ENCODE measurements around the gene ORAI2.
"Not testable (repeated sequence)": the region's sequence is repeated elsewhere in the genome, so short reads cannot be mapped to it uniquely, and the experiment has no call there.

The ORAI2 gene

DNA sequence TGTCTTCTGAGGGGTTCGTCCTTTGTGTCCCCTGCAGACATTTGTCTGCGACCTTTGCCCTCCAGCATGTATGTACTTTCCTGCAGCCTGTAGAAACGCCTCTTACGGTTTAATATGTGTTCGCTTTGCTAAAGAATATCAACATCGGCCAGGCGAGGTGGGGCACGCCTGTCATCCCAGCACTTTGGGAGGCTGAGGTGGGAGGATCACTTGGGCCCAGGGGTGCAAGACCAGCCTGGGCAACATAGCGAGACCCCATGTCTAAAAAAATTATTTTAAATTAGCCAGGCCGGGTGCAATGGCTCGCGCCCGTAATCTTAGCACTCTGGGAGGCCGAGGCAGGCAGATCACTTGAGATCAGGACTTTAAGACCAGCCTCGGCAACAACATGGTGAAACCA, 15.8 kb downstream of the ORAI2 start:
- no peak for DNase-seq

DNA sequence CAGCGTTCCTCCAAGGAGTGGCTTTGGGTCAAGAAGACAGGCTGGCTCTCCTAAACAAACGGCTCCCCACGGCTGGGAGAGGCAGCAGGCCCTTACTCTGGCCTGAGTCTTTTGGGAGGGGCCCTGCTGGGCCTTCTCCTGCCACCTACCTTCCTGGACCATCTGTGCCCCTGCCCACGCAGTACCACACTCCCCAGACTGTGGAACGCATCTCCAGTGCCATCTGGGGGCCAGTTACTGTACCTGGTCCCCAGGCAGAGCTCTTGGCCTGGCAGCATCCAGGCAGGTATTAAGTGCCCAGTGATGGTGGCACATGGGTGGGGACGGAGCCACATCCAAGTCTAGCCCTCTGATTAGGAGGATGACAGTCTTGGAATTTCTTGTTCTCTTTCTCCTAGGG, 16.9 kb downstream of the ORAI2 start:
- peak; percentile 60 for DNase-seq

DNA sequence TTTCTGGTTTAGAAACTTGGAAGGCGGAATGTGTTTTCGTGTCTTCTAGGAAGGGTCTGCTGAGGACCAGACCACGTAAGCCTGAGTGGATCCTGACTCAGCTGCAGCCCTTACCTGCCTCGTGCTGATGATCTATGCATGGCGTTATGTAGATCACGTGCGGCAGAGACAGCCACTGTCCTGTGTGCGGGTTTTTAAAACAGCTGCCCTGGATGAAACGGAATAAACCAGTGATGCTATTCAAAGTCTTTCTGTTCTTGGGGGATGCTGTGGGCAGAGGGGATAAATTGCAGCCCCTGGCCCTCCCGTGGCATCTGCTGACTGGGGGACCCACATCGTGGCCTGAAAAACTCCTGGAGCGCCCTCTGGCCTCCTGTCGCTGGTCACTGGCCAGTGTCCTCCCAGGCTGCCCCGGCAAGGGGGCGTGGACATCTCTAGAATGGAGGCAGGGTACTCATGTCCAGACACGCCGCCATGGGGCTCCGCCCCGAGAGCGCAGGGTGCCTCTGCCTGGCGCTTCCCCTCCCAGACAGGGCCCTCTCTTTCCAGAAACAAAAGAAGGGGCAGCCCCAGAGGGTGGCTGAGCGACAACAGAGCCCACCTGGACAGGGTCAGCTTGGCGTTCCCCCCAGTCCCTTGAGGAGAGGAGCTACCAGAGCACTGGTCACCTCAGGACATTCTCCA, 18.1 kb downstream of the ORAI2 start:
- no peak for DNase-seq

DNA sequence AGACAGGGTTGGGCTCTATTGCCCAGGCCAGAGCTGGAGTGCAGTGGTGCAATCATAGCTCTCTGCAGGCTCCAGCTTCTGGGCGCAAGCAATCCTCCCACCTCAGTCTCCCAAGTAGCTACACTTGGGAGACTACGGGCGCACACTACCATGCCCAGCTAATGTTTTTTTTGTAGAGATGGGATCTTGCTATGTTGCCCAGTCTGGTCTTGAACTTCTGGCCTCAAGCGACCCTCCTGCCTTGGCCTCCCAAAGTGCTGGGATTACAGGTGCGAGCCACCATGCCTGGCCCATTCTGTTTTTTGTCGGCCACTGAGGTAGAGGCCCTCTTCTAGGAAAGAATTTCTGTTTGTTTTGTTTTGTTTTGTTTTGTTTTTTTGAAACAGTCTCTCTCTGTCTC, 19.1 kb downstream of the ORAI2 start:
- no peak for DNase-seq

DNA sequence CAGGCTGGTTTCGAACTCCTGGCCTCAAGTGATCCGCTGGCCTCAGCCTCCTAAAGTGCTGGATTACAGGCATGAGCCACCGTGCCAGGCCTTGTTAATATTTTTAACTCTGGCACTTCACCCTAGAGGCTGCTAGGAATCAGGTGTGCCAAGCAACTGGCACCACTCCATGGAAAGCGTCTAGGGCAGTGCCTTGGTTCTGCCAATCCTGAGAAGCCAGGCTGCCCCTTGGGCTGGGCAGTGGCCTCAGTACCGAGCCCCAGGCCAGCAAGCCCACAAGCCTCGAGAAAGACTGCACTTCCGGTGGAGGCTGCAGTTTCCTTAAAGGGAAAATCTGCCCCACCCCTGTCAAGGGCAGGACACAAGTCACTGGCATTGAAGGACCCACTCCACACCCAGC, 19.9 kb downstream of the ORAI2 start:
- DNase-seq, result no peak

DNA sequence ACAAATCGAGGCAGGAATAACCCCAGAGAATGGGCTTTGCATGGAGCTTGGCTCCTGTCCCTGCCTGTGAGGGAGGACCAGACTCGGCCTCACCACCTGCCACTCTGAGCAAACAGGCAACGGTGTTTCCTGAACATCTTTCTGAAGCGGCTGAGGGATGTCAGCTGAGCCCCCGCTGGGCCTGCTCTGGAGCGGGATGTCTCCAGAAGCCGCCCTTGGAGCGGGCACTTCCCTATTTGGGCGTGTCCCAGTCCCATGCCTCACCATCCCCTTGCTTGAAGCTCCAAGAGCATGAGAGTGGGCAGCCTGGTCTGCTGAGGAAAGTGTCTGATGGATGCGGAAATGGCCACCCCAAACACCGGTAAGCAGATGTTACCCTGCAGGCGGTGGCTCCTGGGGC, 21.1 kb downstream of the ORAI2 start:
- no peak for DNase-seq

DNA sequence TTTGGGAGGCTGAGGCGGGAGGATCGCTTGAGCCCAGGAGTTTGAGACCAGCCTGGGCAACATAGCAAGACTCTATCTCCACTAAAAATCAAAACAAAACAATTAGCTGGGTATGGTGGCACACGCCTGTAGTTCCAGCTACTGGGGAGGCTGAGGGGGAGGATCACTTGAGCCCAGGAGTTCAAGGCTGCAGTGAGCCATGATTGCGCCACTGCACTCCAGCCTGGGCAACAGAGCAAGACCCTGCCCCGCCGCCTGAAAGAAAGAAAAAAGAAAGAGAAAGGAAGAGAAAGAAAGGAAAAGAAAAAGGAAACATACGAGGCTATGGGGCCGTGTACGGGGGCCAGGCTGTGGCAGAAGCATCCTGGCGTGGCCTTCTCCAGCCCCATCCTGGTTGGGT, 21.6 kb downstream of the ORAI2 start:
- not testable (repeated sequence) for DNase-seq

DNA sequence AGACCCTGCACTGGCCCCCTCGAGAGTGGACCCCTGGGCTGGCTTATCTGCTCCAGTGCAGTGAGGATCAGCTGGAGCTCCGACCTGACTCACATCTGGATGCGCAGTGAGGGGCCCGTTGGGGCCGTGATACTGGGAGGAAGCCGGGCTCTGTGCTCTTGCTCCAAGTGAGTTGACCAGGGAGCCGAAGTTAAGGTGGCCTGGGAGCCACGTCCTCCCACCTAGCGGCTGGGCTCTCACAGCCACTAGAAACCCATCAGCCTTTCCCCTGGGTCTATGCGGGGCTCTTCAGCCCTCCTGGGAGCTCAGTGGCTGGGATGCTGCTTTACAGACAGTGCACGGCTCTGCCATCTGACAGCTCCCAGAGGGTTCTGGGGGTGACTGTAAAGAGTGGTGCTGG, 22.2 kb downstream of the ORAI2 start:
- no peak for DNase-seq

DNA sequence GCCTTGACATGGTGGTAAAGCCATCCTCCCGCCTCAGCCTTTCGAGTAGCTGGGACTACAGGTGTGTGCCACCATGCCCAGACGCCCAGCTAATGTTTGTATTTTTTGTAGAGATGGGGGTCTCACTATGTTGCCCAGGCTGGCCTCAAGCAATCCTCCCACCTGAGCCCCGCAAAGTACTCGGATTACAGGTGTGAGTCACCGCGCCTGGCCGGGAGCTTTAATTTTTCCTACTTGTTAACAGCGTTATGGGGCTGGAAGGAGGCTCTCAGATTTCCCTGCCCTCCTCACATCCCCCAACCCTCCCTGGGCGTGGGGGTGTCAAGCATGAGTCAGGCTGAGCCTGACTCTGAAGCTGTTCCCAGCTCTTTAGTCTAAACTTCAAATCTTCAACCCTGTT, 23.0 kb downstream of the ORAI2 start:
- no peak for DNase-seq

DNA sequence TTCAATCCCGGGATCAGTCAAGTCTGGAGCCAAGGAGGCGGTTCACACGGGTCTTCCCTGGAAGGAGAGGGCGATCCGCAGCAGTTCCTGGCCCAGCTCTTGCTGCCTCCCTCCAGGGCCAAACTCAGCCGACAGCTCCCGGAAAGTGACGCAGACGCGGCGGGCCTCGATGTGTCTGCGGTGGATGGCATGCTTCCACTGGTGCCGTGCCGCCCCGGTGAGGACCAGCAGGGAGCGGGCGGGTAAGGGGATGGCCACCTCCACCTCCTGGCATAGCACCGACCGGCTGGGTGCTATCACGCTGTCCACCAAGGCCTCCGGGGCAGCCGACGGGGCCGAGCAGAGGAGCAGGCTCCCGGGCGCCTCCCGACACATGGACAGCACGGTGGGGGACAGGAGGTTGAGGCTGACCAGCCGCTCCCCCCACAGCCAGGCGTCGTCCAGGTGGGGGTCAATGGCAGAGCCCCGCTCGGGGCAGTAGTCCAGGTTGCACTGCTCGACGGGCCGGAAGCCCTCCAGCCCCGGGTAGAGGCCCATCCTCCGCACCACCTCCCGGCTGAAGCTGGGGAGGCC, 24.1 kb downstream of the ORAI2 start:
- no peak for DNase-seq

DNA sequence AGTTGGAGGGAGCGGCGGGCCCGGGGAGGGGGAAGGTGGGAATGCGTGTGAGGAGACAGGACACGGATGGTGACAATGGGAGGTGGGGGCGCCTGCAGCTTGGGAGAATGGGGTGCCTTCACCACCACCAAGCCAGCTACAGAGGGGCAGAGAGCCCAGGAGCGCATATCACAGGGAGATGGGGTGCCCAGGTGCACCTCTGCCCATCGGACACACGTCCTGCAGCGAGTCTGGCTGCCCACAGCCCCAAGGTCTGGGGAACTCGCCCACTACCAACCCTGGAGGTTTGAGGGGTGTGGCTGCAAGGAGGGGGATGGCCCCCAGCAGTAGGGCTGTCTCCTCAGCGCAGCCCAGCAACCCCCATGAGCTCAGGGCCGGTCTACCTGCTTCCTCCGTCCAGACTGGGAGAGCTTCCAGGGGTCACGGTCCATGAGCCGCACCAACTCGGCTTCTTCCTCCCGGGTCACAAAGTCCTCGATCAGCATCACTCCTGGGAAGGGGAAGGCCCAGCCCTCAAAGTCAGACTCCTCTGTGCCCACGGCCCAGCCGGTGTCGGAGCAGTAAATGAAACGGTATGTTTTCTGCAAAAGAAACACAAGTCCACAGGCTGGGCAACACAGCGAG, 26.0 kb downstream of the ORAI2 start:
- no peak for DNase-seq

DNA sequence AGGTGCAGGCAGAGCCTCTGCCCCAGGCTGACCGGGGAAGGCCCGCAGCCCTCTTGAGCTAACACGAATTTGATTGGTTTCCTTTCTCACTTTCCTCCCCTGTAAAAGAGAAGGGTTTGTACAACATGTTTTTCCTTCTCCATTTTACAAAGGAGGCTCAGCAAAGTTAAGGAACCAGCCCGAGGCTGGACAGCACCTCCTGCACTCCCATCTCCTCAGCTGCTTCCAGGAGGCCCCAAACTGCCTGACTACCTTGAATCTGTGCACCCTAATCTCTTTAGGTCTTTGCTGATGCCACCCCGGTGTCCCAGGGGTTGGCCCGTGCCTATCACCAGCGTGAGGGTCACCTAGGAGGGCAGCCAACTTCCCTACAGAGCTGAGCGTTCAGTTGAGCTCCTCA, 27.1 kb downstream of the ORAI2 start:
- DNase-seq, result no peak

DNA sequence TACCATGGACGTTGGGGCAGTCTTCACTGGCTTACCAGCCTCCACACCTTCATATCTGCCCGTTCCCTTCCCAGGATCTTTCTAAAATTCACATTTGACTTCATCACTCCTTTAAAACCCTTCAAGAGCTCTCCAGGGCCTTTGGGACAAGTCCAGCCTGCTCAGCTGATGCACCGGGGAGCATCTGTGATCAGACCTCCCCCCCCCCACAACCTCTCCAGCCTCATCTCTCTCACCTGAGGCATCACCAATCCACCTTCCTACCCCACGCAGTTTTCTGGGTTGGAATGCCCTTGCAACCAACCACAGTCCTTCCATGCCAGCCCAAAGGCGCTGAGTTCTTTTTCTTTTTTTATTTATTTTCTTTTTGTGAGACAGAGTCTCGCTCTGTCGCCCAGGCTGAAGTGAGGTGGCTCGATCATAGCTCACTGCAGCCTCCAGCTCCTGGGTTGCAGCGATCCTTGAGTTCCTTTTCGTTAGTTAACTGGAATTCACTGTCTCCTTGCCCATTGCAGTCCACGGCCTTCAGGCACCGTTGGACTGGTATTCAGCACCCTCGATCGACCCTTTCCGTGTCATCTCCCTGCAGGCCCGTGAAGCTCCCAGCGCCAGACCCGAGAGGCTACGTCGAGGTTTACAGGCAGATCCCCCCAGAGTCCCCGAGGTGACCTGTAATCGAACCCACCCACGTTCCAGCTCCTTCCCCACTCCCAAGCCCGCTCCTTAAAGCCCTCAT, 30.6 kb downstream of the ORAI2 start:
- no peak for DNase-seq

DNA sequence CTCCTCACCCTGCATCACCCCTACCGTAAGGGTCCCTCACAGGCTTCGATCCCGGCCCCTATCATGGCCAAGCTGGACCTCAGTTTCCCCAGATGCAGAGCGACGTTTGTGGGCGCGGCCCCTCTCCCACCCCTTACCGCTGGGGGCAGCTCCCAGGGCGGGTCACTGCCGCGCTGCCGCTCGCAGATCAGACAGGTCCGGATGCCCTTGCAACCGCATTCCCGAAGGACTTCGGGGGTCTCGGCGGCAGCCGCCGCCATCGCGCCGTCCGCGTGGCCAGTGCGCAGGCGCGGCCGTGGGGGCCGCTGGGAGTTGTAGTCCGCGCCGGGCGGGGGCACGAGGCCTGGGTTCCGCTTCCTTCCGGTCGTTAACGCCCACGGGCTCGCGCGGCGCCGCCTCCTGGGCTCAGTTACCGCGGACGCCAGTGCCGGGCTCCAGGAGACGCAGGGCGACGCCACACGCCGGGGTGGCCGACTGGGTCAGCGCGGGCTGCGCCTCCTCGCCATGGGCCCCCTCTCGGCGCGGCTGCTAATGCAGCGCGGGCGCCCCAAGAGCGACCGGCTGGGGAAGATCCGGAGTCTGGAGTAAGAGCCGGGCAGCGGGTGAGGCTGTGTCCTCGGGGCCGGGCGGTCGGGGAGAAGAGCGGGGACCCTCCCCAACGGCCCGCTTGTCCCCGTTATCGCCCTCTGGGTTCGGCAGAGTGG, 31.4 kb downstream of the ORAI2 start, which contains the start of the genes ALKBH4 and LRWD1:
ALKBH4 (minus strand) TSS at position 287 of the 704 bp plus-strand sequence; CDS start at position 260, 27 bp downstream.
LRWD1 (plus strand) TSS at position 408 of the 704 bp plus-strand sequence; CDS start at position 505, 97 bp downstream.
- DNase-seq, result peak; percentile 95

DNA sequence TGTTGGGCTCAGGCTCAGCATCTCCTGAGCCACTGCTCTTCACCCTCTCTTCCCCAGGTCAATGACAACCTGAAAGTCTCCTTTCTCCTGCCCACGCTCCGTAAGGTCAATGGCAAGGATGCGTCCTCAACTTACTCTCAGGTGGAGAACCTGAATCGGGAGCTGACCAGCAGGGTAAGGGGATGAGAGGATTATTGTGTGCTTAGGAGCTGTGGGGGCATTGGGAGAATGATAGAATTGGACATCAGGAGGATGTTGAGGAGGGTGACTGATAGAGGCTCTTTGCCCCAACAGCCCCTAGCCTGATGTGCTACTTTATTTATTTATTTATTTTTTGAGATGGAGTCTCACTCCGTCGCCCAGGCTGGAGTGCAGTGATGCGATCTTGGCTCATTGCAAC, 32.7 kb downstream of the ORAI2 start:
- DNase-seq, result no peak

DNA sequence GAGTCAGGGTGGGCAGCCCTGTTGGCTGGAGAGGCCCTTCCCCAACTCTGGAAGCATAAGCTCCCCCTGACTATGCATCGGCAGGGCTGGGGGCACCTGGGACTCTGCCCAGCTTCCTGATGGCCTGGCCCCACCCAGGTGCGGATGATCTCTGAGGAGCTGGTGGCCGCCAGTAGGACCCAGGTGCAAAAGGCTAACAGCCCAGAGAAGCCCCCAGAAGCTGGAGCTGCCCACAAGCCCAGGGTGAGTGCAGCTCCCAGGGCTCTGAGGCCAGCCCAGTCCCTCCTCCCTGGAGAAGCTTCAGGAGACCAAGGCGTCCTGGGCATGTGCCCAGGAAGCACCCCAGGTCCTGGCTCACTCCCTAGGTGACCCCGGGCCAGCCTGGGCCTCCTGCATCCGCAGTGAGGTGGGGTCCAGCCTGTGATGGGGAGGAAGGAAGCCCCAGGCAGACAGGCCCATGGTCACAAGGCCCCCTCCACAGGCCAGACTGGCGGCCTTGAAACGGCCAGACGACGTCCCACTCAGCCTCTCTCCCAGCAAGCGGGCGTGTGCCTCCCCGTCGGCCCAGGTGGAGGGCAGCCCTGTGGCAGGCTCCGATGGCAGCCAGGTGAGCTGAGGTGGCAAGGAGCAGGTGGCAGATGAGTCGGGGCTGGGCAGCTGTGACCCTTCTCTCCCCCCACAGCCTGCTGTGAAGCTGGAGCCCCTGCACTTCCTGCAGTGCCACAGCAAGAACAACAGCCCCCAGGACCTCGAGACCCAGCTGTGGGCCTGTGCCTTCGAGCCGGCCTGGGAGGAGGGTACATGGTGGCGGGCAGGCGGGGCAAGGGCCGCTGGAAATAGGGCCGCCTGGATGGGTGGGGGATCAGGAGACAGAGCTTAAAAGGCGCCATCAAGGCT, 34.5 kb downstream of the ORAI2 start:
- no peak for DNase-seq

DNA sequence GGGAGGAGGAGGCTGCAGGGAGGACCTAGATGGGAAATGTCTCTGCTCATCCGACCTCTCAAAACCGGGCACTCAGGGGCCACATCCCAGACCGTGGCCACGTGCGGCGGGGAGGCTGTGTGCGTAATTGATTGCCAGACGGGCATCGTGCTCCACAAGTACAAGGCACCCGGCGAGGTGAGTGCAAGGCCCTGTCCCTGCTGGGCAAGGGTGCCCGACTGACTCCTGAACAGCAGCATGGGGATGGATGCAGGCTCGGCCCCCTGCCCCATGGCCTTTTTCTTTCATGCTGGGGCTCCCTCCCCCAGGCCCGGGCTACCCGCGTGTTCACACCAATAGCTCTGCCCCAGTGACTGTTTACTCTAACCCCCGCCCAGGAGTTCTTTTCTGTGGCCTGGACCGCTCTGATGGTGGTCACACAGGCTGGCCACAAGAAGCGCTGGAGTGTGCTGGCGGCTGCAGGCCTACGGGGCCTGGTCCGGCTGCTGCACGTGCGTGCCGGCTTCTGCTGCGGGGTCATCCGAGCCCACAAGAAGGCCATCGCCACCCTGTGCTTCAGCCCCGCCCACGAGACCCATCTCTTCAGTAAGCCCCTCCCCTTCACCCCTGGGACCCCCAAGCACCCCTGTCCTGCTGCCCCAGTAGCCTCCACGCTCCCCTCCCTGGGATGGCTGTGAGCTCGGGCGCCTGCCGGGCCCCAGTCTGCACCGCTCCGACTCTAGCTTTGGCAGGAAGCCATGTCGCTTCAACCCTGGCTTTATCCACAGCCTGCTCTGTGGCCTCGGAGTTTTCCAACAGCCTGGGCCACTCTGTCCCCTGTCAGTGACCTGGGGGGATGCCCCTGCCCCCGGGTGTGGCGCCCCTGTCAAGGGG, 35.3 kb downstream of the ORAI2 start:
- DNase-seq, result peak; percentile 8

DNA sequence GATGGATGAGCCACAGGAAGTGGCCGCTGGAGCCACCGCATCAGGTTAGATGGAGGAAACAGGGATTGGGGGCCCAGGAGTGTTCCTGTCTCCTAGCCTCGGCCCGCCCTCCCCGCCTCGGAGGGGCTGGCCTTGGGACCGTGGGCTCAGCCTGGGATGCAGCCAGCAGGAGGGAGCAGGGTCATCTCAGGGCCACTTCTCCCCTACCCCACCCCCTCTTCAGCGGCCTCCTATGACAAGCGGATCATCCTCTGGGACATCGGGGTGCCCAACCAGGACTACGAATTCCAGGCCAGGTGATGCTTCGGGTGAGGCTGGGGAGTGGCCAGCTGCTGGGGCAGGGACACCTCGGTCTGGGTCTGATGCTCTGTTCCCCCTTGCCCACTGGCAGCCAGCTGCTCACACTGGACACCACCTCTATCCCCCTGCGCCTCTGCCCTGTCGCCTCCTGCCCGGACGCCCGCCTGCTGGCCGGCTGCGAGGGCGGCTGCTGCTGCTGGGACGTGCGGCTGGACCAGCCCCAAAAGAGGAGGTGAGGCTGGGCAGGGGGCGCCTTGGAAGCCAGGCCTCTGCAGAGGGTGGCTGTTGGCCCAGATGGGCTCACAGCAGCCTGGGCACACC, 36.1 kb downstream of the ORAI2 start:
- peak; percentile 6 for DNase-seq

DNA sequence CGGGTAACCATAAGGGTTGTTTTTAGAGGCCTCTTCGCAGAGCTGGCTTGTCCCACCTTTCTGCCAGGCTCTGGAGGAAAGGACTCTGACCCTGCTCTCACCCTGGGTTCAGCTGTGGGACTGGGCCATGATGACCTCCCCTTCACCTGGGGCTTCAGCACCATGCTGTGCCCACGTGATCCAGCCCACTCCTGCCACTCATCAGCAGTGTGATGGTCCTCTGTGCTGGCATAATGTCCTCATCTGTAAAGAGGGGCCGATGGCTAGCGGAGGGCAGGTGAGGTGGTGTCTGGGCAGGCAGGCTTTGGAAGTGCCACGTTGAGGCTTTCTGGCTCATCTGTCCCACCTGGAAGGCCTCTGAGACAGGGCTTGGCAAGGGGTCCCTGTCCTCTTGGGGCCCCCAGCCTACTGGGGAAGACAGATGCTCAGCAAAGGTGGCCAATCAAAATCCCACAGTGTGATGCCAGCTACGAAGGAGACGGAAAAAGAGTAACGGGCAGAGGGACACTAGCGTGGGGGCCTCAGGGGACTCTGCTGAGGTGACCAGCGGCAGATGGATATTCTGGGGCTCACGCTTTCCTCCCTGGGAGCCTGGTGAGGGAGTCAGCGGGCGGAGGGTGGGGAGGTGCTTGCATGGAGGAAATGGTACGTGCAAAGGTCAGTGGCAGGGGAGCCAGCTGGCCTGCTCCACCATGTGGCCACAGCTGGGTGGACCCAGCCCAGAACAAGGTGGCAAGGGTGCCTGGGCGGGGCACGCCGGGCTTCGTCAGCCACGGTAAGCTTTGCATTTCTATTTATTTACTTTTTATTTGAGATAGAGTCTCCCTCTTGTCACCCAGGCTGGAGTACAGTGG, 36.8 kb downstream of the ORAI2 start:
- peak; percentile 7 for DNase-seq

DNA sequence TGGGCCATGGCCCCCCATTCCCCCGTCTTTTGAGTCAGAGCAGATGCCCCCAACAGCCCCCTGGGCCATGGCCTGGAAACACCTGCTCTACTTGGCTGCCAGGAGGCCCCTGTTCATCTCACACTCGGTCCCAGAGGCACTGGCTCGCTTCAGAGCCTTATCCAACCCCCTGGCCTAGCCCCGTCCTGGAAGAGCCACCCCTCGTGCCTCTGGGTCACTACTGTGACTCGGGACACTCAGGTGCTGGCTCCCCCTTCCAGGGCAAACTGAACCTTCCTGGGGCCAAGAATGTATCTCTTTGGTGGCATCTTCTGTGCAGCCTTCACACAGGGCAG, 38.4 kb downstream of the ORAI2 start:
- DNase-seq, result no peak
